ENCODE data around the gene VTCN1. TPM values are rescaled to one million over a fixed set of nuclear protein-coding genes. Genes with fewer than 3 reads are reported as not detected.

The VTCN1 gene
- total RNA-seq, 1 experiment from 2014 or later = 0.52 TPM

DNA sequence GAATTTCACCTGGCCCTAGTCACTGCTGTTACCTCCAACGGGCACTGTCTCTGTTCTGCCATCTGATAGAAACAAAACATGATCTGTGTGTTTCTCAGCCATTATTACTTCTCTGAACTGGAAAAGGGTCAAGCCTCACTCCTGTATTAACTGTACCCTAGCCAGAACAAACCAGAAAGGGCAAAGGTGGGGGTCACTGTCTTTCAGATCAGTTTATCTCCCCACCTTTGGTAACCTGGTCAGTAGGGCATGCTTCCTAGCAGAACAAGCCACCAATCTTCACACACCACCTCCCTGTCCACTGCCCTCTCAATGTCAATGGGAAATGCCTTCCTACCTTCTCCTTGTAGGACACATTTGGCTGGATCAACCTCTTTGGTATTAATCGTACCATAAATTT lies 93.0 kb downstream of the VTCN1 start:
- ChIA-PET POLR2A (no interaction called here), CTCF (no interaction called here)
- H3K4me1 ChIP-seq = 0 out of 2 replicates have a peak, but pooled peaks cover 5% of the 10 kb centered on the region
- H3K9me3 Mint-ChIP-seq (ENCODE audit: unreplicated experiment) = no peaks in the 10 kb centered on the region
- H3K4me1 Mint-ChIP-seq (ENCODE audit: low read depth, unreplicated experiment) = peaks cover 9% of the 10 kb centered on the region
- no peaks in the 10 kb centered on the region for H3K27me3 Mint-ChIP-seq (ENCODE audit: insufficient read depth, unreplicated experiment)
- H3K36me3 Mint-ChIP-seq (ENCODE audit: insufficient read depth, unreplicated experiment) = no peaks in the 10 kb centered on the region
- no peak for DNase-seq
- H3K4me3 Mint-ChIP-seq (ENCODE audit: unreplicated experiment) = no peak overlapping the region
- intact Hi-C loops (cut with micrococcal nuclease; ENCODE audit: unreplicated experiment) = no loop called here
- no peaks in the 10 kb centered on the region for H3K36me3 ChIP-seq (ENCODE audit: control insufficient read depth, insufficient read depth, low read length)
- H3K27ac Mint-ChIP-seq (ENCODE audit: unreplicated experiment) = no peak overlapping the region
- no peak overlapping the region for H3K4me3 ChIP-seq (ENCODE audit: low read depth, low read length)
- H3K27me3 ChIP-seq (replicated peaks; ENCODE audit: control insufficient read depth, insufficient read depth, low read length) = no peaks in the 10 kb centered on the region
- no peaks in the 10 kb centered on the region for H3K9me3 ChIP-seq
- BruUV-seq (replicated peaks) = no TSS peak
- TF ChIP-seq, protein P1, sequence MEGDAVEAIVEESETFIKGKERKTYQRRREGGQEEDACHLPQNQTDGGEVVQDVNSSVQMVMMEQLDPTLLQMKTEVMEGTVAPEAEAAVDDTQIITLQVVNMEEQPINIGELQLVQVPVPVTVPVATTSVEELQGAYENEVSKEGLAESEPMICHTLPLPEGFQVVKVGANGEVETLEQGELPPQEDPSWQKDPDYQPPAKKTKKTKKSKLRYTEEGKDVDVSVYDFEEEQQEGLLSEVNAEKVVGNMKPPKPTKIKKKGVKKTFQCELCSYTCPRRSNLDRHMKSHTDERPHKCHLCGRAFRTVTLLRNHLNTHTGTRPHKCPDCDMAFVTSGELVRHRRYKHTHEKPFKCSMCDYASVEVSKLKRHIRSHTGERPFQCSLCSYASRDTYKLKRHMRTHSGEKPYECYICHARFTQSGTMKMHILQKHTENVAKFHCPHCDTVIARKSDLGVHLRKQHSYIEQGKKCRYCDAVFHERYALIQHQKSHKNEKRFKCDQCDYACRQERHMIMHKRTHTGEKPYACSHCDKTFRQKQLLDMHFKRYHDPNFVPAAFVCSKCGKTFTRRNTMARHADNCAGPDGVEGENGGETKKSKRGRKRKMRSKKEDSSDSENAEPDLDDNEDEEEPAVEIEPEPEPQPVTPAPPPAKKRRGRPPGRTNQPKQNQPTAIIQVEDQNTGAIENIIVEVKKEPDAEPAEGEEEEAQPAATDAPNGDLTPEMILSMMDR (IDR thresholded peaks at IDR 0.05; ENCODE audit: insufficient read depth in 1 of 2, low read depth in 1 of 2, low read length in 1 of 2, severe bottlenecking in 1 of 2, unreplicated experiment in 1 of 2) = no peak

DNA sequence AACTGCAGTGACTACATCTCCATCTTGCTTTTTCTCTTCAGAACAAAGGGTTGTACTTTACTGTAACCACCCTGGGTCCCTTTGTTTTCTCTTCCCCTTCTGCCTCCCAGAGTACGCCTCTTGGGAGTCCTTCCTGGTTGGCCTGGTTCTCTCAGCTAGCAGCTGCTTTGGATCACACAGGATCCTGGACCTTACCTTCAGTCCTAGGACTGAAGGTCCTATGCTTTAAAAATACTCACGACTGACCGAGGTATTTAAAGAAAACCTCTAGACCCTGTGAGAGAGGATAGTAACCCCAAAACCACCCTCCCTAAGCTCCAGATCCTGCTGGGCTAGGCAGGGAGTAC lies 94.0 kb downstream of the VTCN1 start:
- Histone ChIP-seq H3K9me3 (no peaks in the 10 kb centered on the region), H3K27me3 (replicated peaks; ENCODE audit: control insufficient read depth, insufficient read depth, low read length) (no peaks in the 10 kb centered on the region), H3K4me3 (ENCODE audit: low read depth, low read length) (no peak overlapping the region), H3K36me3 (ENCODE audit: control insufficient read depth, insufficient read depth, low read length) (no peaks in the 10 kb centered on the region), H3K4me1 (no peaks in the 10 kb centered on the region)
- BruUV-seq (replicated peaks) = no TSS peak
- Mint-ChIP-seq H3K9me3 (ENCODE audit: unreplicated experiment) (no peaks in the 10 kb centered on the region), H3K4me1 (ENCODE audit: low read depth, unreplicated experiment) (peaks cover 6% of the 10 kb centered on the region), H3K4me3 (ENCODE audit: unreplicated experiment) (no peak overlapping the region), H3K27me3 (ENCODE audit: insufficient read depth, unreplicated experiment) (no peaks in the 10 kb centered on the region), H3K27ac (ENCODE audit: unreplicated experiment) (no peak overlapping the region), H3K36me3 (ENCODE audit: insufficient read depth, unreplicated experiment) (no peaks in the 10 kb centered on the region)
- intact Hi-C loops (cut with micrococcal nuclease; ENCODE audit: unreplicated experiment) = no loop called here
- CTCF ChIA-PET = no interaction called here
- POLR2A ChIA-PET = no interaction called here
- TF ChIP-seq, protein P1 (IDR thresholded peaks at IDR 0.05; ENCODE audit: insufficient read depth in 1 of 2, low read depth in 1 of 2, low read length in 1 of 2, severe bottlenecking in 1 of 2, unreplicated experiment in 1 of 2) = no peak
- no peak for DNase-seq

DNA sequence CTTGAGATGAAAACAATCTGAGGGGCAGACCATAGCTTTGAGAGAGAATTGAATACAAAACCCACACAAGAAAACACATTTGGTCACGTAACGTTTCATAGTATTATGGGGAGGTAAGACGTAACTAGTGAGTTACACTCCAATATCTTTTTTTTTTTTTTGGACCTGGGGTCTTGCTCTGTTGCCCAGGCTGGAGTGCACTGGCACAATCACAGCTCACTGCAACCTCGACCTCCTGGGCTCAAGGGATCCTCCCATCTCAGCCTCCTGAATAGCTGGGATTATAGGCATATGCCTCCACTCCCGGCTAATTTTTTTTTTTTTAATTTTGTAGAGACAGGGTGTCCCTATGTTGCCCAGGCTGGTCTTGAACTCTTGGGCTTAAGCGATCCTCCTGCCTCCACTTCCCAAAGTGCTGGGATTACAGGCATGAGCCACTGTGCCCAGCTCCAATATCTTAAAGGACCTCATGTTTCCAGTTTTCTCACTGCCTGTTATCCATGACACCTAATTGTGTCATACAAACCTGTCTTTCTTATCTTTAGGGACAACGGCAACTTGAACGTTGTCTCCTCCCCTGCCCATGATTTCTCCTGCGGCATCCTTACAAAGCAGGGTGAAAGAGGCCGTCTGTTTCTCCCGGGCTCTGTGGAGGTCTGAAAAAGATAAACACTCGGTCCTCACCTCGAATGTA lies 94.5 kb downstream of the VTCN1 start:
- intact Hi-C loops (cut with micrococcal nuclease; ENCODE audit: unreplicated experiment) = no loop called here
- Mint-ChIP-seq H3K9me3 (ENCODE audit: unreplicated experiment) (no peaks in the 10 kb centered on the region), H3K27ac (ENCODE audit: unreplicated experiment) (no peak overlapping the region), H3K4me3 (ENCODE audit: unreplicated experiment) (no peak overlapping the region), H3K36me3 (ENCODE audit: insufficient read depth, unreplicated experiment) (peaks cover 4% of the 10 kb centered on the region), H3K27me3 (ENCODE audit: insufficient read depth, unreplicated experiment) (no peaks in the 10 kb centered on the region), H3K4me1 (ENCODE audit: low read depth, unreplicated experiment) (peaks cover 6% of the 10 kb centered on the region)
- Histone ChIP-seq H3K36me3 (ENCODE audit: control insufficient read depth, insufficient read depth, low read length) (no peaks in the 10 kb centered on the region), H3K27me3 (replicated peaks; ENCODE audit: control insufficient read depth, insufficient read depth, low read length) (no peaks in the 10 kb centered on the region), H3K4me1 (no peaks in the 10 kb centered on the region), H3K4me3 (ENCODE audit: low read depth, low read length) (no peak overlapping the region), H3K9me3 (no peaks in the 10 kb centered on the region)
- POLR2A ChIA-PET = no interaction called here
- DNase-seq = no peak
- BruUV-seq (replicated peaks) = no TSS peak
- TF ChIP-seq, protein P1 (IDR thresholded peaks at IDR 0.05; ENCODE audit: insufficient read depth in 1 of 2, low read depth in 1 of 2, low read length in 1 of 2, severe bottlenecking in 1 of 2, unreplicated experiment in 1 of 2) = no peak
- CTCF ChIA-PET = no interaction called here
